Nephron progenitor cell (in vitro differentiated cells): Measurements from ENCODE around the gene SLC9A1.
"Not testable (repeated sequence)": the region's sequence is repeated elsewhere in the genome, so short reads cannot be mapped to it uniquely, and the experiment has no call there.

Experiments
- DNase-seq: peaks from one replicate; pipeline ENCODE4 v3.0.0; 2021
- H3K27ac Mint-ChIP-seq: 2 replicates; pipeline ENCODE4 v1.8.0; 2021; ENCODE audit warnings: mild to moderate bottlenecking, moderate library complexity, mixed read lengths
- H3K27me3 Mint-ChIP-seq: 2 replicates; pipeline ENCODE4 v1.8.0; 2021; ENCODE audit warnings: mild to moderate bottlenecking, low read depth, mixed read lengths; ENCODE audit not compliant: poor library complexity
- H3K36me3 Mint-ChIP-seq: 2 replicates; pipeline ENCODE4 v1.8.0; 2021; ENCODE audit warnings: low read depth, mixed read lengths
- H3K4me1 Mint-ChIP-seq: 2 replicates; pipeline ENCODE4 v1.8.0; 2021; ENCODE audit warnings: mixed read lengths
- H3K4me3 Mint-ChIP-seq: 2 replicates; pipeline ENCODE4 v1.8.0; 2021; ENCODE audit warnings: mild to moderate bottlenecking, moderate library complexity, mixed read lengths
- H3K9me3 Mint-ChIP-seq: 2 replicates; pipeline ENCODE4 v1.8.0; 2021; ENCODE audit warnings: mild to moderate bottlenecking, moderate library complexity, mixed read lengths
- TF ChIP-seq, protein P1 (sequence below): fragments of 200-600 bp; sonication (generic); IDR thresholded peaks from 2 replicates; pipeline ENCODE4 v1.5.0; 2021; ENCODE audit warnings: antibody characterized with exemption

The SLC9A1 gene

DNA sequence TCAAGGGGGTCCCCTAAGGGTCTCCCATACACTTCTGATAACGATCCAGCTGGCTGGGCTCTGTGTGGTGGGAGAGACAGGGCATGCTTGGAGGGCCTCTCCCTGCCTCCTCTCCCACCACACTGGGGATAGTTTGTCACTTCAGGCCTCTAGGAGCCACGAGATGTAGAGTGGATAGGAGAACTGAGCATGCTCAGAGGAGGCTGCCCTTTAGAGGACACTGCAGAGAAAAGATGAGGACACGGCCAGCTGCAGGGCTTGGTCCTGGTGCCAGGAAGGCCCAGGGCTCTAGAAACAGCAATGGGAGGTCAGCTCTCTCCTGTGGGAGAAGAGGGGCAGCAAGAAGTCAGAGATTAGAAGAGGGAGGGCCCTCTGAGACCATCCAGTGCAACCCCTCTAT, 25.7 kb downstream of the SLC9A1 start:
- Mint-ChIP-seq H3K27ac (peak overlapping the region; percentile 84), H3K36me3 (no peaks in the 10 kb centered on the region), H3K9me3 (no peaks in the 10 kb centered on the region), H3K4me1 (peaks cover 51% of the 10 kb centered on the region), H3K27me3 (no peaks in the 10 kb centered on the region), H3K4me3 (no peak overlapping the region)
- DNase-seq: no peak
- TF ChIP-seq, protein P1, sequence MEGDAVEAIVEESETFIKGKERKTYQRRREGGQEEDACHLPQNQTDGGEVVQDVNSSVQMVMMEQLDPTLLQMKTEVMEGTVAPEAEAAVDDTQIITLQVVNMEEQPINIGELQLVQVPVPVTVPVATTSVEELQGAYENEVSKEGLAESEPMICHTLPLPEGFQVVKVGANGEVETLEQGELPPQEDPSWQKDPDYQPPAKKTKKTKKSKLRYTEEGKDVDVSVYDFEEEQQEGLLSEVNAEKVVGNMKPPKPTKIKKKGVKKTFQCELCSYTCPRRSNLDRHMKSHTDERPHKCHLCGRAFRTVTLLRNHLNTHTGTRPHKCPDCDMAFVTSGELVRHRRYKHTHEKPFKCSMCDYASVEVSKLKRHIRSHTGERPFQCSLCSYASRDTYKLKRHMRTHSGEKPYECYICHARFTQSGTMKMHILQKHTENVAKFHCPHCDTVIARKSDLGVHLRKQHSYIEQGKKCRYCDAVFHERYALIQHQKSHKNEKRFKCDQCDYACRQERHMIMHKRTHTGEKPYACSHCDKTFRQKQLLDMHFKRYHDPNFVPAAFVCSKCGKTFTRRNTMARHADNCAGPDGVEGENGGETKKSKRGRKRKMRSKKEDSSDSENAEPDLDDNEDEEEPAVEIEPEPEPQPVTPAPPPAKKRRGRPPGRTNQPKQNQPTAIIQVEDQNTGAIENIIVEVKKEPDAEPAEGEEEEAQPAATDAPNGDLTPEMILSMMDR: no peak

GRCh38 chr1:27127419-27127818, 27.5 kb downstream of the SLC9A1 start:
- H3K4me1 Mint-ChIP-seq: peaks cover 55% of the 10 kb centered on the region
- TF ChIP-seq, protein P1: no peak
- no peak overlapping the region for H3K27ac Mint-ChIP-seq
- no peak overlapping the region for H3K4me3 Mint-ChIP-seq
- no peaks in the 10 kb centered on the region for H3K9me3 Mint-ChIP-seq
- no peak for DNase-seq
- H3K36me3 Mint-ChIP-seq: no peaks in the 10 kb centered on the region
- H3K27me3 Mint-ChIP-seq: no peaks in the 10 kb centered on the region

DNA sequence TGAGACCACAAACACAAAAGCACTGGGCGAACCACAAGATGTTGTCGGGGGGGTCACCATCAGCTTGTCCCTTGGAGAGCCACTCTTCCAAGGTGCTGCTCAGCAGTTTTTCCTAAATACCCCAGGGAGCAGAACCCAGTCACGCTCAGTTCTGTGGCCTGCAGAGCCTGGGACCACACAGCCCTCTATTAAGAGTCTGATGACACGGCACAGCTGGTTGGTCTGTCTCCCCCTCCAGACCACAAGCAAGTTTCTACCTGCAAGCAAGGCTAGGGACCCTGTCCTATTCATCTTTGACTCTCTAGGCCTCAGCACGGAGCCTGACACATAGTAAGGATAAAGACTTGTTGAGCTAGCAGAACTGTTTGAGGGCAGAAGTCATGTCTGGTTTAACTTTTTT, 28.5 kb downstream of the SLC9A1 start:
- peaks cover 57% of the 10 kb centered on the region for H3K4me1 Mint-ChIP-seq
- no peaks in the 10 kb centered on the region for H3K27me3 Mint-ChIP-seq
- TF ChIP-seq, protein P1: no peak
- DNase-seq: no peak
- H3K4me3 Mint-ChIP-seq: no peak overlapping the region
- peak overlapping the region; percentile 89 for H3K27ac Mint-ChIP-seq
- H3K36me3 Mint-ChIP-seq: no peaks in the 10 kb centered on the region
- H3K9me3 Mint-ChIP-seq: no peaks in the 10 kb centered on the region

DNA sequence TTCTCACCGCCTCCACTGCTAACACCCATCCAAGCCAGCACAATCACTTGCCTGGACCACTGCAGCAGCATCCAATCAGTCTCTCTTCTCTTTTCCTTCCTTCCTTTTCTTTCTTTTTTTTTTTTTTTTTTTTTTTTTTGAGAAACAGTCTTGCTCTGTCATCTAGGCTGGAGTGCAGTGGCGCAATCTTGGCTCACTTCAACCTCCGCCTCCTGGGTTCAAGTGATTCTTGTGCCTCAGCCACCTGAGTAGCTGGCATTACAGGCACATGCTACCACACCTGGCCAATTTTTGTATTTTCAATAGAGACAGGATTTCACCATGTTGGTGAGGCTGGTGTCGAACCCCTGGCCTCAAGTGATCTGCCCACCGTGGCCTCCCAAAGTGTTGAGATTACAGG, 29.8 kb downstream of the SLC9A1 start:
- peaks cover 65% of the 10 kb centered on the region for H3K4me1 Mint-ChIP-seq
- not testable (repeated sequence) for H3K36me3 Mint-ChIP-seq, DNase-seq, H3K4me3 Mint-ChIP-seq, H3K9me3 Mint-ChIP-seq, H3K27ac Mint-ChIP-seq, H3K27me3 Mint-ChIP-seq

DNA sequence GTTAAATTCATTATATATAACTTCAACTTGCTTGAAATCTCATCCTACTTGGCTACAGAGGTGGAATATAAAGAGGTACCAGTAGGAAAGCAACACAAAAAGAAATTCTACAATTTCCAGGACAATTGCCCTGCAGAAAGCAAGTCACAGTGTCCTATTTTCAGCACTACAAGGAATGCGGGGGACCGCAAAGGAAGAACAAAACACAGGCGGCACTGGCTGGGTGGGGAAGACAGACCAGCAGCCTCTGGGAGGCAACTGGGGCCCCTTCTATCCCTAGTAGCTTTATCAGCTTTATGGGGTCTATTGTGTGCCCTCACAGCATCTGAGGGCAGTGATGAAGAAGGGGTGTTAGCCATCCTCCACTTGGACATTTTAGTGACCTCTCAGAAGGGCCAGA, 30.5 kb downstream of the SLC9A1 start:
- no peak overlapping the region for H3K27ac Mint-ChIP-seq
- H3K9me3 Mint-ChIP-seq: no peaks in the 10 kb centered on the region
- H3K27me3 Mint-ChIP-seq: no peaks in the 10 kb centered on the region
- no peak for DNase-seq
- H3K4me1 Mint-ChIP-seq: peaks cover 68% of the 10 kb centered on the region
- no peaks in the 10 kb centered on the region for H3K36me3 Mint-ChIP-seq
- TF ChIP-seq, protein P1: no peak
- H3K4me3 Mint-ChIP-seq: no peak overlapping the region

- peaks cover 80% of the 10 kb centered on the region for H3K4me1 Mint-ChIP-seq
- H3K36me3 Mint-ChIP-seq: no peaks in the 10 kb centered on the region
- H3K9me3 Mint-ChIP-seq: no peaks in the 10 kb centered on the region
- TF ChIP-seq, protein P1: no peak
- no peak for DNase-seq
- H3K27ac Mint-ChIP-seq: peak overlapping the region; percentile 71
- no peak overlapping the region for H3K4me3 Mint-ChIP-seq
- H3K27me3 Mint-ChIP-seq: peaks cover 2% of the 10 kb centered on the region
Measured at GRCh38 chr1:27122652-27123051, 32.3 kb downstream of the SLC9A1 start.
